ENCODE data around the gene OR52L1.

Gene OR52L1

GRCh38 chr11:5986885-5987284 lies at the start of gene OR52L1:
Gene OR52L1 (minus strand): TSS chr11:5986985. CDS start chr11:5986930, 55 bp downstream.
- Mint-ChIP-seq H3K4me3 (no peak within 1 kb of the TSS), H3K36me3 (ENCODE audit: low read depth) (no peaks in the 10 kb centered on the region), H3K27ac (no peak within 1 kb of the TSS), H3K9me3 (no peaks in the 10 kb centered on the region), H3K4me1 (no peaks in the 10 kb centered on the region), H3K27me3 (ENCODE audit: low read depth) (peaks cover 5% of the 10 kb centered on the region)
- TF ChIP-seq CTCF (IDR thresholded peaks at IDR 0.05; ENCODE audit: unreplicated experiment in 3 of 3), result no peak

GRCh38 chr11:6030708-6031405 lies 44.1 kb upstream of the OR52L1 start, which contains the start of gene OR56A1:
Gene OR56A1 (minus strand): TSS chr11:6030758. CDS start chr11:6027692, 3,066 bp downstream.
- Mint-ChIP-seq H3K36me3 (ENCODE audit: low read depth) (no peaks in the 10 kb centered on the region), H3K4me1 (no peaks in the 10 kb centered on the region), H3K9me3 (no peaks in the 10 kb centered on the region), H3K27ac (no peak within 1 kb of the TSS), H3K27me3 (ENCODE audit: low read depth) (peaks cover 4% of the 10 kb centered on the region), H3K4me3 (no peak within 1 kb of the TSS)
- TF ChIP-seq CTCF (IDR thresholded peaks at IDR 0.05; ENCODE audit: unreplicated experiment in 3 of 3), result no peak

- TF ChIP-seq CTCF (IDR thresholded peaks at IDR 0.05; ENCODE audit: unreplicated experiment in 3 of 3), result no peak
- H3K36me3 Mint-ChIP-seq (ENCODE audit: low read depth), result no peaks in the 10 kb centered on the region
- no peak overlapping the region for H3K27ac Mint-ChIP-seq
- no peak overlapping the region for H3K4me3 Mint-ChIP-seq
- no peaks in the 10 kb centered on the region for H3K9me3 Mint-ChIP-seq
- H3K27me3 Mint-ChIP-seq (ENCODE audit: low read depth), result peaks cover 11% of the 10 kb centered on the region
- no peaks in the 10 kb centered on the region for H3K4me1 Mint-ChIP-seq
Observed at GRCh38 chr11:6027501-6027900, 40.7 kb upstream of the OR52L1 start.

GRCh38 chr11:6025056-6025455 lies 38.3 kb upstream of the OR52L1 start:
- H3K27me3 Mint-ChIP-seq (ENCODE audit: low read depth), result peaks cover 11% of the 10 kb centered on the region
- H3K4me1 Mint-ChIP-seq, result no peaks in the 10 kb centered on the region
- H3K4me3 Mint-ChIP-seq, result no peak overlapping the region
- no peak overlapping the region for H3K27ac Mint-ChIP-seq
- no peaks in the 10 kb centered on the region for H3K9me3 Mint-ChIP-seq
- no peak for TF ChIP-seq CTCF (IDR thresholded peaks at IDR 0.05; ENCODE audit: unreplicated experiment in 3 of 3)
- H3K36me3 Mint-ChIP-seq (ENCODE audit: low read depth), result no peaks in the 10 kb centered on the region

- Mint-ChIP-seq H3K27ac (no peak overlapping the region), H3K36me3 (ENCODE audit: low read depth) (no peaks in the 10 kb centered on the region), H3K4me1 (no peaks in the 10 kb centered on the region), H3K4me3 (no peak overlapping the region), H3K9me3 (no peaks in the 10 kb centered on the region), H3K27me3 (ENCODE audit: low read depth) (peaks cover 17% of the 10 kb centered on the region)
- peak; percentile 56 to 68 (median 61) for TF ChIP-seq CTCF (IDR thresholded peaks at IDR 0.05; ENCODE audit: unreplicated experiment in 3 of 3)
Observed at GRCh38 chr11:6022956-6023355, 36.2 kb upstream of the OR52L1 start.

GRCh38 chr11:6013042-6013441 lies 26.3 kb upstream of the OR52L1 start:
- Mint-ChIP-seq H3K4me1 (no peaks in the 10 kb centered on the region), H3K27ac (no peak overlapping the region), H3K27me3 (ENCODE audit: low read depth) (peaks cover 8% of the 10 kb centered on the region), H3K36me3 (ENCODE audit: low read depth) (no peaks in the 10 kb centered on the region), H3K9me3 (peaks cover 2% of the 10 kb centered on the region), H3K4me3 (no peak overlapping the region)
- TF ChIP-seq CTCF (IDR thresholded peaks at IDR 0.05; ENCODE audit: unreplicated experiment in 3 of 3), result no peak

All from nephron (organoid).